ENCODE measurements around the gene BLVRB. TPM values are rescaled to one million over a fixed set of nuclear protein-coding genes. Genes with fewer than 3 reads are reported as not detected.

BLVRB gene
- total and polyA plus RNA-seq, 2 experiments from 2014 or later: 43.7 to 53.7 TPM

DNA sequence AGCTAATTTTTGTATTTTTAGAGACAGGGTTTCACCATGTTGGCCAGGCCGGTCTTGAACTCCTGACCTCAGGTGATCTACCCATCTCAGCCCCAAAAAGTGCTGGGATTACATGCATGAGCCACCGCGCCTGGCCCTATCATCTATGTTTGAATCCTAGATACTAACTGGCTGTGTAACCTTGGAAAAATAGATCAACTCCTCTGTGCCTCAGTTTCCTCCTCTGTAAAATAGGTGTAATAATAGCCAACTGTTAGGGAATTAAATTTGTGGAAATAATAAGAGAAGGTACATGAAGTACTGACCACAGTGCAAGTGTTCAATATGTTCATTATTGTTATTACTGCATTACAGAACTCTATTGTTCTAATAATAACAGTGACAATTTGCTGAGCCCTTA is 5.6 kb upstream of the BLVRB start:
- no peak overlapping the region for H3K27ac ChIP-seq (ENCODE audit: low read depth)

DNA sequence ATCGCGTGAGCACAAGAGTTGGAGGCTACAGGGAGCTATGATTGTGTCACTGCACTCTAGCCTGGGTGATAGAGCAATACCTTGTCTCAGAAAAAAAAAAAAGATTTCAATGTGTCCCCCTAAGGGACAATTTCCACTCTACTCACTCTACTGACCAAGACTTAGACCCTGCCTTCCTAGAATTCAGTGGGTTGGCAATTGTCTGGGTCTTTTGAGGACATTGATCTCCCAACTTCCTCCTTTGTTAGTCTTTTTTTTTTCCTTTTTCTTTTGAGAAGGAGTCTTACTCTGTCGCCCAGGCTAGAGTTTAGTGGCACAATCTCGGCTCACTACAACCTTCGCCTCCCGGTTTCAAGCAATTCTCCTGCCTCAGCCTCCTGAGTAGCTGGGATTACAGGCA is 3.5 kb upstream of the BLVRB start:
- ATAC-seq (no peak), DNase-seq (ENCODE audit: low spot score) (no peak)
- TF ChIP-seq EZH2 (IDR thresholded peaks at IDR 0.05; ENCODE audit: low read depth, unreplicated experiment) (no peak), POLR2AphosphoS5 (IDR thresholded peaks at IDR 0.05; ENCODE audit: low read depth) (no peak), EZH2phosphoT487 (IDR thresholded peaks at IDR 0.05; ENCODE audit: unreplicated experiment) (no peak), JUNB (IDR thresholded peaks at IDR 0.05; ENCODE audit: unreplicated experiment) (no peak), ZNF331 (CRISPR knock-in tag; IDR thresholded peaks at IDR 0.05; ENCODE audit: low read depth) (no peak), ETS1 (IDR thresholded peaks at IDR 0.05) (no peak), CREB1 (CRISPR knock-in tag; IDR thresholded peaks at IDR 0.05; ENCODE audit: low read depth) (no peak)
- TF ChIP-seq, protein P1, sequence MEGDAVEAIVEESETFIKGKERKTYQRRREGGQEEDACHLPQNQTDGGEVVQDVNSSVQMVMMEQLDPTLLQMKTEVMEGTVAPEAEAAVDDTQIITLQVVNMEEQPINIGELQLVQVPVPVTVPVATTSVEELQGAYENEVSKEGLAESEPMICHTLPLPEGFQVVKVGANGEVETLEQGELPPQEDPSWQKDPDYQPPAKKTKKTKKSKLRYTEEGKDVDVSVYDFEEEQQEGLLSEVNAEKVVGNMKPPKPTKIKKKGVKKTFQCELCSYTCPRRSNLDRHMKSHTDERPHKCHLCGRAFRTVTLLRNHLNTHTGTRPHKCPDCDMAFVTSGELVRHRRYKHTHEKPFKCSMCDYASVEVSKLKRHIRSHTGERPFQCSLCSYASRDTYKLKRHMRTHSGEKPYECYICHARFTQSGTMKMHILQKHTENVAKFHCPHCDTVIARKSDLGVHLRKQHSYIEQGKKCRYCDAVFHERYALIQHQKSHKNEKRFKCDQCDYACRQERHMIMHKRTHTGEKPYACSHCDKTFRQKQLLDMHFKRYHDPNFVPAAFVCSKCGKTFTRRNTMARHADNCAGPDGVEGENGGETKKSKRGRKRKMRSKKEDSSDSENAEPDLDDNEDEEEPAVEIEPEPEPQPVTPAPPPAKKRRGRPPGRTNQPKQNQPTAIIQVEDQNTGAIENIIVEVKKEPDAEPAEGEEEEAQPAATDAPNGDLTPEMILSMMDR (conservative IDR thresholded peaks at IDR 0.05; ENCODE audit: low read depth in 2 of 2): no peak
- TF ChIP-seq, protein P2, sequence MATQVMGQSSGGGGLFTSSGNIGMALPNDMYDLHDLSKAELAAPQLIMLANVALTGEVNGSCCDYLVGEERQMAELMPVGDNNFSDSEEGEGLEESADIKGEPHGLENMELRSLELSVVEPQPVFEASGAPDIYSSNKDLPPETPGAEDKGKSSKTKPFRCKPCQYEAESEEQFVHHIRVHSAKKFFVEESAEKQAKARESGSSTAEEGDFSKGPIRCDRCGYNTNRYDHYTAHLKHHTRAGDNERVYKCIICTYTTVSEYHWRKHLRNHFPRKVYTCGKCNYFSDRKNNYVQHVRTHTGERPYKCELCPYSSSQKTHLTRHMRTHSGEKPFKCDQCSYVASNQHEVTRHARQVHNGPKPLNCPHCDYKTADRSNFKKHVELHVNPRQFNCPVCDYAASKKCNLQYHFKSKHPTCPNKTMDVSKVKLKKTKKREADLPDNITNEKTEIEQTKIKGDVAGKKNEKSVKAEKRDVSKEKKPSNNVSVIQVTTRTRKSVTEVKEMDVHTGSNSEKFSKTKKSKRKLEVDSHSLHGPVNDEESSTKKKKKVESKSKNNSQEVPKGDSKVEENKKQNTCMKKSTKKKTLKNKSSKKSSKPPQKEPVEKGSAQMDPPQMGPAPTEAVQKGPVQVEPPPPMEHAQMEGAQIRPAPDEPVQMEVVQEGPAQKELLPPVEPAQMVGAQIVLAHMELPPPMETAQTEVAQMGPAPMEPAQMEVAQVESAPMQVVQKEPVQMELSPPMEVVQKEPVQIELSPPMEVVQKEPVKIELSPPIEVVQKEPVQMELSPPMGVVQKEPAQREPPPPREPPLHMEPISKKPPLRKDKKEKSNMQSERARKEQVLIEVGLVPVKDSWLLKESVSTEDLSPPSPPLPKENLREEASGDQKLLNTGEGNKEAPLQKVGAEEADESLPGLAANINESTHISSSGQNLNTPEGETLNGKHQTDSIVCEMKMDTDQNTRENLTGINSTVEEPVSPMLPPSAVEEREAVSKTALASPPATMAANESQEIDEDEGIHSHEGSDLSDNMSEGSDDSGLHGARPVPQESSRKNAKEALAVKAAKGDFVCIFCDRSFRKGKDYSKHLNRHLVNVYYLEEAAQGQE (IDR thresholded peaks at IDR 0.05; ENCODE audit: unreplicated experiment): no peak
- no peaks in the 10 kb centered on the region; the same call in 1 of the 2 replicates for H3K4me1 ChIP-seq (ENCODE audit: insufficient read depth)
- no peaks in the 10 kb centered on the region for H3K36me3 ChIP-seq (ENCODE audit: insufficient read depth)
- H3F3A ChIP-seq (replicated peaks; ENCODE audit: low read depth): peaks cover 3% of the 10 kb centered on the region; the same call in 1 of the 2 replicates
- H3K27me3 ChIP-seq (ENCODE audit: insufficient read depth): peaks cover 36% of the 10 kb centered on the region
- Mint-ChIP-seq H3K36me3 (ENCODE audit: low read depth) (no peaks in the 10 kb centered on the region; the same call in 2 of the 3 replicates), H3K9me3 (no peaks in the 10 kb centered on the region; the same call in 2 of the 3 replicates), H3K27me3 (ENCODE audit: insufficient read depth, low read depth, poor library complexity) (peaks cover 34% of the 10 kb centered on the region), H3K27ac (no peak overlapping the region), H3K4me1 (peaks cover 13% of the 10 kb centered on the region), H3K4me3 (no peak overlapping the region)
- H4K20me1 ChIP-seq (replicated peaks; ENCODE audit: insufficient read depth): no peaks in the 10 kb centered on the region
- no peak overlapping the region for H3K4me2 ChIP-seq
- H3K9me2 ChIP-seq (ENCODE audit: insufficient read depth): no peaks in the 10 kb centered on the region
- no peak overlapping the region for H3K27ac ChIP-seq (ENCODE audit: low read depth)
- H3K79me2 ChIP-seq (replicated peaks; ENCODE audit: insufficient read depth): no peaks in the 10 kb centered on the region
- no peak overlapping the region for H2AFZ ChIP-seq
- H3K4me3 ChIP-seq: no peak overlapping the region

More for the DNA sequence above, 5.6 kb upstream of the BLVRB start:
- Histone ChIP-seq H3K4me3 (no peak overlapping the region), H3K4me2 (no peak overlapping the region), H3K9me2 (ENCODE audit: insufficient read depth) (no peaks in the 10 kb centered on the region), H4K20me1 (replicated peaks; ENCODE audit: insufficient read depth) (no peaks in the 10 kb centered on the region), H2AFZ (no peak overlapping the region), H3F3A (replicated peaks; ENCODE audit: low read depth) (peaks cover 3% of the 10 kb centered on the region; the same call in 1 of the 2 replicates), H3K36me3 (ENCODE audit: insufficient read depth) (no peaks in the 10 kb centered on the region), H3K79me2 (replicated peaks; ENCODE audit: insufficient read depth) (no peaks in the 10 kb centered on the region), H3K27me3 (ENCODE audit: insufficient read depth) (peaks cover 33% of the 10 kb centered on the region), H3K4me1 (ENCODE audit: insufficient read depth) (no peaks in the 10 kb centered on the region; the same call in 1 of the 2 replicates)
- TF ChIP-seq, protein P2 (IDR thresholded peaks at IDR 0.05; ENCODE audit: unreplicated experiment): no peak
- no peak overlapping the region for H3K27ac Mint-ChIP-seq
- ATAC-seq (no peak), DNase-seq (ENCODE audit: low spot score) (no peak)
- no peaks in the 10 kb centered on the region; the same call in 2 of the 3 replicates for H3K9me3 Mint-ChIP-seq
- H3K36me3 Mint-ChIP-seq (ENCODE audit: low read depth): no peaks in the 10 kb centered on the region; the same call in 2 of the 3 replicates
- peaks cover 6% of the 10 kb centered on the region for H3K4me1 Mint-ChIP-seq
- H3K27me3 Mint-ChIP-seq (ENCODE audit: insufficient read depth, low read depth, poor library complexity): peaks cover 23% of the 10 kb centered on the region
- H3K4me3 Mint-ChIP-seq: no peak overlapping the region
